ENCODE measurements around the gene PCDHA8.
"Not testable (repeated sequence)": the region's sequence is repeated elsewhere in the genome, so short reads cannot be mapped to it uniquely, and the experiment has no call there.

Gene PCDHA8

GRCh38 chr5:140840978-140841962, at the start of gene PCDHA8:
PCDHA8 (plus strand) TSS chr5:140841187; CDS start chr5:140841322, 135 bp downstream.
- no peak for DNase-seq (ENCODE audit: low read depth in 4 of 4, low spot score in 1 of 4)

GRCh38 chr5:140794595-140795258, 46.3 kb upstream of the PCDHA8 start, which contains the start of gene PCDHA2:
PCDHA2 (plus strand) TSS chr5:140794852.
- no peak for DNase-seq (ENCODE audit: low read depth in 4 of 4, low spot score in 1 of 4)

GRCh38 chr5:140795259-140795641, 45.7 kb upstream of the PCDHA8 start:
- no peak for DNase-seq (ENCODE audit: low read depth in 4 of 4, low spot score in 1 of 4)

- DNase-seq (ENCODE audit: low read depth in 4 of 4, low spot score in 1 of 4): not testable (repeated sequence)
Measured at GRCh38 chr5:140796072-140796717, 44.8 kb upstream of the PCDHA8 start.

GRCh38 chr5:140796718-140797095, 44.3 kb upstream of the PCDHA8 start:
- no peak for DNase-seq (ENCODE audit: low read depth in 4 of 4, low spot score in 1 of 4)

- DNase-seq (ENCODE audit: low read depth in 4 of 4, low spot score in 1 of 4): no peak
Measured at GRCh38 chr5:140800816-140801493, 40.0 kb upstream of the PCDHA8 start, which contains the start of gene PCDHA3. PCDHA3 (plus strand) TSS chr5:140801057.

GRCh38 chr5:140801494-140801841, 39.5 kb upstream of the PCDHA8 start:
- no peak for DNase-seq (ENCODE audit: low read depth in 4 of 4, low spot score in 1 of 4)

GRCh38 chr5:140802381-140802780, 38.6 kb upstream of the PCDHA8 start:
- DNase-seq (ENCODE audit: low read depth in 4 of 4, low spot score in 1 of 4): not testable (repeated sequence)

GRCh38 chr5:140802781-140803271, 38.2 kb upstream of the PCDHA8 start:
- no peak for DNase-seq (ENCODE audit: low read depth in 4 of 4, low spot score in 1 of 4)

- DNase-seq (ENCODE audit: low read depth in 4 of 4, low spot score in 1 of 4): no peak
Measured at GRCh38 chr5:140806834-140807775, 33.9 kb upstream of the PCDHA8 start, which contains the start of gene PCDHA4. PCDHA4 (plus strand) TSS chr5:140807068.

- not testable (repeated sequence) for DNase-seq (ENCODE audit: low read depth in 4 of 4, low spot score in 1 of 4)
Measured at GRCh38 chr5:140808241-140808888, 32.6 kb upstream of the PCDHA8 start.

GRCh38 chr5:140808889-140809291, 32.1 kb upstream of the PCDHA8 start:
- no peak for DNase-seq (ENCODE audit: low read depth in 4 of 4, low spot score in 1 of 4)

GRCh38 chr5:140821375-140822280, 19.4 kb upstream of the PCDHA8 start, which contains the start of gene PCDHA5:
PCDHA5 (plus strand) TSS chr5:140821613.
- DNase-seq (ENCODE audit: low read depth in 4 of 4, low spot score in 1 of 4): no peak

- DNase-seq (ENCODE audit: low read depth in 4 of 4, low spot score in 1 of 4): no peak
Measured at GRCh38 chr5:140822281-140822629, 18.7 kb upstream of the PCDHA8 start.

- DNase-seq (ENCODE audit: low read depth in 4 of 4, low spot score in 1 of 4): not testable (repeated sequence)
Measured at GRCh38 chr5:140822969-140823368, 18.0 kb upstream of the PCDHA8 start.

- DNase-seq (ENCODE audit: low read depth in 4 of 4, low spot score in 1 of 4): no peak
Measured at GRCh38 chr5:140823475-140823874, 17.5 kb upstream of the PCDHA8 start.

GRCh38 chr5:140827704-140828361, 13.2 kb upstream of the PCDHA8 start, which contains the start of gene PCDHA6:
PCDHA6 (plus strand) TSS chr5:140827960; CDS start chr5:140828092, 132 bp downstream.
- DNase-seq (ENCODE audit: low read depth in 4 of 4, low spot score in 1 of 4): no peak

All from stimulated activated CD4-positive, alpha-beta T cell treated with anti-CD3 and anti-CD28 coated beads, Interleukin-1b, Interleukin-23, amount 100 ng/mL, for 24 hours (primary cell).